Transverse colon (tissue), 4 donors: ENCODE data around the gene ZFAND3.

ENCODE experiments used
- POLR2AphosphoS5 ChIP-seq, 3 donors: sonication (generic); formaldehyde crosslinking; IDR thresholded peaks; one replicate each; pipeline ENCODE4 v1.6.1; 2016; ENCODE audit warnings: antibody characterized with exemption in 3 of 3
- TF ChIP-seq, protein P1 (sequence below), 5 experiments: fragments of 200-600 bp in 3 of 5; fragments of 450-650 bp in 2 of 5; sonication (generic) in 3 of 5; IDR thresholded peaks; 1 replicate in 2 of 5; 2 replicates in 3 of 5; pipeline ENCODE4 v1.5.1; 2016 to 2017; ENCODE audit warnings: antibody characterized with exemption in 5 of 5, inconsistent platforms in 3 of 5, mild to moderate bottlenecking in 2 of 5, moderate library complexity in 1 of 5

DNA sequence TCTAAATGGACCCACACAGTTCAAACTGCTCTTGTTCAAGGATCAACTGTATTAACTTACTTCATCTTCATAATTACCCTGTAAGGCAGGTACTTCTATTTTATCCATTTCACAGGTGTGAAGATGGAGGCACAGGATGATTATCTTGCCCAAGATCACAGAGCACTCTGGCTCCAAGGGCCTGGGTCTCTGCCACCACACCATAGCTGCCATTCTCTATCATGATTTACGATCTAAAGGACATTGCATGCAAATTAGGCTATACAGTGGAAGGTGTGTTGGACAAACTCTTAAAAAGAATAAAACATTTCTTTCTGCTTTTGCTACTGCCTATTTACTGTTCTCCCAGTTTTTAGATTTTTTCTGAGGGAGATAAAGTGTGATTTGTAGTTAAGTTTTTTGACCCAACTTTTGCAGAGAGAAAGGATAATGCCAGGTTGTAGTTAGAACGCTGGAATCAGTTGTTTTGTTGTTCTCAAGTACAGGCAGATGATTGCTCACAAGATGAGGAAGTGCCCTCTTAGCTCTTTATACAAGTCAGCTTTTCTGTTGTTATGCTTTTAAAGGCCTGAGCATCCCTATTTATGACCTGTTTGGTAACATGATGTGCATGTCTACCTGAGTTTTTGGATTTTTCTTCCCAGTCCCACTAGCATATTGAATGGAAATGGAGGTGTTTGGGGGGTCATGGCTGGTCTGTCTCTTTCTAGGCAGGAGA, 247.9 kb downstream of the ZFAND3 start:
- TF ChIP-seq, protein P1, sequence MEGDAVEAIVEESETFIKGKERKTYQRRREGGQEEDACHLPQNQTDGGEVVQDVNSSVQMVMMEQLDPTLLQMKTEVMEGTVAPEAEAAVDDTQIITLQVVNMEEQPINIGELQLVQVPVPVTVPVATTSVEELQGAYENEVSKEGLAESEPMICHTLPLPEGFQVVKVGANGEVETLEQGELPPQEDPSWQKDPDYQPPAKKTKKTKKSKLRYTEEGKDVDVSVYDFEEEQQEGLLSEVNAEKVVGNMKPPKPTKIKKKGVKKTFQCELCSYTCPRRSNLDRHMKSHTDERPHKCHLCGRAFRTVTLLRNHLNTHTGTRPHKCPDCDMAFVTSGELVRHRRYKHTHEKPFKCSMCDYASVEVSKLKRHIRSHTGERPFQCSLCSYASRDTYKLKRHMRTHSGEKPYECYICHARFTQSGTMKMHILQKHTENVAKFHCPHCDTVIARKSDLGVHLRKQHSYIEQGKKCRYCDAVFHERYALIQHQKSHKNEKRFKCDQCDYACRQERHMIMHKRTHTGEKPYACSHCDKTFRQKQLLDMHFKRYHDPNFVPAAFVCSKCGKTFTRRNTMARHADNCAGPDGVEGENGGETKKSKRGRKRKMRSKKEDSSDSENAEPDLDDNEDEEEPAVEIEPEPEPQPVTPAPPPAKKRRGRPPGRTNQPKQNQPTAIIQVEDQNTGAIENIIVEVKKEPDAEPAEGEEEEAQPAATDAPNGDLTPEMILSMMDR (IDR thresholded peaks at IDR 0.05) = no peak
- no peak for TF ChIP-seq POLR2AphosphoS5 (IDR thresholded peaks at IDR 0.05)
